Upper lobe of right lung (tissue), 1 donor: Measurements from ENCODE around the gene MYO15A. TPM values are rescaled to one million over a fixed set of nuclear protein-coding genes. Genes with fewer than 3 reads are reported as not detected.

Source experiments
- ATAC-seq: fragments of 200-7000 bp; cut with Tn5 transposase; one replicate; pipeline ENCODE4 v1.9.1; 2020; ENCODE audit warnings: mild to moderate bottlenecking, moderate library complexity
- DNase-seq: peaks from one replicate; pipeline ENCODE4 v3.0.0-alpha.2; 2020
- H3K27ac ChIP-seq: fragments of 200-600 bp; one replicate; pipeline ENCODE4 v1.8.0; 2022
- H3K27me3 ChIP-seq: fragments of 200-600 bp; one replicate; pipeline ENCODE4 v1.8.0; 2022; ENCODE audit warnings: mild to moderate bottlenecking
- H3K36me3 ChIP-seq: fragments of 200-600 bp; one replicate; pipeline ENCODE4 v1.8.0; 2022
- H3K4me1 ChIP-seq: fragments of 200-600 bp; one replicate; pipeline ENCODE4 v1.8.0; 2022
- H3K4me3 ChIP-seq: fragments of 200-600 bp; one replicate; pipeline ENCODE4 v1.8.0; 2022; ENCODE audit warnings: mild to moderate bottlenecking
- H3K9me3 ChIP-seq: fragments of 200-600 bp; one replicate; pipeline ENCODE4 v1.8.0; 2022
- CTCF ChIP-seq: fragments of 200-600 bp; IDR thresholded peaks from one replicate; pipeline ENCODE4 v1.8.0; 2022; ENCODE audit warnings: antibody characterized with exemption
- intact Hi-C: fragments of 100-400 bp; cut with DNase I; formaldehyde crosslinking; loops from one replicate; pipeline ENCODE4 v1.11.0; 2022
- total RNA-seq: library from RNA; stranded (reverse); fragmentation: NEBNext Ultra II Directional; extraction: Animal tissue kit (Norgen Biotek cat#: 25700); gene quantifications from one replicate; pipeline ENCODE4 v1.2.1, GENCODE V29; 2021
- donor health status: DM: no; HTN: yes; CAD: no; lungs with severe emphysema.

The MYO15A gene
- total RNA-seq, 1 donor from 2014 or later, result 2.8 TPM

GRCh38 chr17:18117982-18118975 lies 9.7 kb downstream of the MYO15A start:
- H3K4me3 ChIP-seq, result no peak overlapping the region

DNA sequence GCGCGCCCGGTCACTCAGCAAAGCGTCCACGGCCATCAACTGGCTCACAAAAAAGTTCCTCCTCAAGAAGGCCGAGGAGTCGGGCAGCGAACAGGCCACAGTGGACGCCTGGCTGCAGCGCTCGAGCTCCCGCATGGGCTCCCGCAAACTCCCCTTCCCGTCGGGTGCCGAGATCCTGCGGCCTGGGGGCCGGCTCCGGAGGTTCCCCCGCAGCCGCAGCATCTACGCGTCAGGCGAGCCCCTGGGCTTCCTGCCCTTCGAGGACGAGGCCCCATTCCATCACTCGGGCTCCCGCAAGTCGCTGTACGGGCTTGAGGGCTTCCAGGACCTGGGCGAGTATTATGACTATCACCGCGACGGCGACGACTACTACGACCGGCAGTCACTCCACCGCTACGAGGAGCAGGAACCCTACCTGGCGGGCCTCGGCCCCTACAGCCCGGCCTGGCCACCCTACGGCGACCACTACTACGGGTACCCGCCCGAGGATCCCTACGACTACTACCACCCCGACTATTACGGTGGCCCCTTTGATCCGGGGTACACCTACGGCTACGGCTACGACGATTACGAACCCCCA lies 10.7 kb downstream of the MYO15A start:
- DNase-seq, result no peak
- H3K27me3 ChIP-seq, result no peaks in the 10 kb centered on the region
- no peak overlapping the region for H3K27ac ChIP-seq
- no peak for ATAC-seq
- H3K9me3 ChIP-seq, result no peaks in the 10 kb centered on the region
- TF ChIP-seq CTCF, result no peak
- no peak overlapping the region for H3K4me3 ChIP-seq
- intact Hi-C loops, result no loop called here
- no peaks in the 10 kb centered on the region for H3K4me1 ChIP-seq
- no peaks in the 10 kb centered on the region for H3K36me3 ChIP-seq

More at GRCh38 chr17:18117982-18118975, 9.7 kb downstream of the MYO15A start:
- Histone ChIP-seq H3K27ac (no peak overlapping the region), H3K27me3 (no peaks in the 10 kb centered on the region), H3K4me1 (no peaks in the 10 kb centered on the region), H3K9me3 (no peaks in the 10 kb centered on the region), H3K36me3 (no peaks in the 10 kb centered on the region)
- no peak for TF ChIP-seq CTCF
- DNase-seq (no peak), ATAC-seq (no peak)
- intact Hi-C loops, result no loop called here

GRCh38 chr17:18119938-18120337 lies 11.4 kb downstream of the MYO15A start:
- no peak for DNase-seq
- Histone ChIP-seq H3K4me3 (no peak overlapping the region), H3K9me3 (no peaks in the 10 kb centered on the region), H3K4me1 (no peaks in the 10 kb centered on the region), H3K27me3 (no peaks in the 10 kb centered on the region), H3K27ac (no peak overlapping the region), H3K36me3 (no peaks in the 10 kb centered on the region)
- no peak for ATAC-seq
- no peak for TF ChIP-seq CTCF
- intact Hi-C loops, result no loop called here

DNA sequence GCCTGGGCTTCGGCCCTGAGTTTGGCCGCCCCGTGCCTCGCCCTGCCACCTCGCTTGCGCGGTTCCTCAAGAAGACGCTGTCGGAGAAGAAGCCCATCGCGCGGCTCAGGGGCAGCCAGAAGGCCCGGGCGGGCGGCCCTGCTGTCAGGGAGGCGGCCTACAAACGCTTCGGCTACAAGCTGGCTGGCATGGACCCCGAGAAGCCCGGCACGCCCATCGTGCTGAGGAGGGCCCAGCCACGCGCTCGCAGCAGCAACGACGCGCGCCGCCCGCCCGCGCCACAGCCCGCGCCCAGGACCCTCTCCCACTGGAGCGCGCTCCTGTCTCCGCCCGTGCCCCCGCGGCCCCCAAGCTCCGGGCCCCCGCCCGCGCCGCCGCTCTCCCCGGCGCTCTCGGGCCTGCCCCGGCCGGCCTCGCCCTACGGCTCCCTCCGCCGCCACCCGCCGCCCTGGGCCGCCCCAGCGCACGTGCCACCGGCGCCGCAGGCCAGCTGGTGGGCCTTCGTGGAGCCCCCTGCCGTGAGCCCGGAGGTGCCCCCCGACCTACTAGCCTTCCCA lies 12.0 kb downstream of the MYO15A start:
- intact Hi-C loops, result no loop called here
- no peak for TF ChIP-seq CTCF
- no peak overlapping the region for H3K27ac ChIP-seq
- ATAC-seq (no peak), DNase-seq (no peak)
- no peak overlapping the region for H3K4me3 ChIP-seq
- no peaks in the 10 kb centered on the region for H3K4me1 ChIP-seq
- no peaks in the 10 kb centered on the region for H3K9me3 ChIP-seq
- no peaks in the 10 kb centered on the region for H3K27me3 ChIP-seq
- no peaks in the 10 kb centered on the region for H3K36me3 ChIP-seq

GRCh38 chr17:18121144-18121910 lies 12.8 kb downstream of the MYO15A start:
- no peak for DNase-seq
- TF ChIP-seq CTCF, result no peak
- intact Hi-C loops, result no loop called here
- Histone ChIP-seq H3K4me1 (no peaks in the 10 kb centered on the region), H3K9me3 (no peaks in the 10 kb centered on the region), H3K27ac (no peak overlapping the region), H3K36me3 (no peaks in the 10 kb centered on the region), H3K27me3 (no peaks in the 10 kb centered on the region), H3K4me3 (no peak overlapping the region)
- ATAC-seq, result no peak
